Stimulated activated CD8-positive, alpha-beta memory T cell treated with anti-CD3 and anti-CD28 coated beads, Interleukin-2, amount 100 ng/mL, for 1 hour (primary cell): Measurements from ENCODE around the gene C11orf21.
"Not testable (repeated sequence)": the region's sequence is repeated elsewhere in the genome, so short reads cannot be mapped to it uniquely, and the experiment has no call there.

Source experiments
- DNase-seq, 2 donors: peaks; one replicate each; pipeline ENCODE4 v3.0.0-alpha.2; 2020; ENCODE audit warnings: low read depth in 2 of 2

Gene C11orf21

DNA sequence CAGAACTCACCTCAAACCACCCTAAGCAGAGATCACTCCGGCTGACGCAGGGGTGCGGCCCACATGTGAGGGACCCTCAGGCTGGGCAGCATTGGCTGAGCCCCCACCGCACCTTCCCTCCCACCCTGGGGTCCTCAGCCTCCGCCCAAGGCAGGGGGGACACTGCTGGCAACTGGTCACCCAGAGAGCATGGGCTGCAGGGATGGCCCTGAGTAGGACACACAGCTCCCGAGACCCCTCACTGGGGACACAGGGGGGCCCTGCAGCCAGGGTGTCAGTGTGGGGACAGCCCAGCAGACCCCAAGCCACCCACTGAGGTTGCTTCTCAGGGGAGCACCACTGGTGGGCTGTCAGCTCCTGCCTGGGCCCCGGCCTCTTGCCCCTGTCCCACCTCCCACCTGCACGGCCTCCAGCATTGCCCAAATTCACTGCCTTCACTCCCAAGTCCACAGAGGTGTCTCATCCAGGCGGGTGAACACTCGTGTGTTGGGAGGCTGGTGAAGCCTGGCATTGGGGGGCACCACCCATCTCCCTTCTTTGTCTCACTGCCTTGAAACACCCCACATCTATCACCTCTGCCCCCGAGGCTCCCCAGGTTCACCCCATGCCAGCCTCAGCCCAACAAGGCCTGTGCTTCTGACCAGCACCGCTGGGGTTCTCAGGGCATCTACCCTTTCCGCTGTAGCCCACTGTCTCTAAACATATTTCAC, 4.7 kb downstream of the C11orf21 start:
- no peak for DNase-seq

GRCh38 chr11:2295971-2296912, 5.5 kb downstream of the C11orf21 start:
- DNase-seq = no peak

- DNase-seq = no peak
Observed at GRCh38 chr11:2294926-2295290, 6.8 kb downstream of the C11orf21 start.

DNA sequence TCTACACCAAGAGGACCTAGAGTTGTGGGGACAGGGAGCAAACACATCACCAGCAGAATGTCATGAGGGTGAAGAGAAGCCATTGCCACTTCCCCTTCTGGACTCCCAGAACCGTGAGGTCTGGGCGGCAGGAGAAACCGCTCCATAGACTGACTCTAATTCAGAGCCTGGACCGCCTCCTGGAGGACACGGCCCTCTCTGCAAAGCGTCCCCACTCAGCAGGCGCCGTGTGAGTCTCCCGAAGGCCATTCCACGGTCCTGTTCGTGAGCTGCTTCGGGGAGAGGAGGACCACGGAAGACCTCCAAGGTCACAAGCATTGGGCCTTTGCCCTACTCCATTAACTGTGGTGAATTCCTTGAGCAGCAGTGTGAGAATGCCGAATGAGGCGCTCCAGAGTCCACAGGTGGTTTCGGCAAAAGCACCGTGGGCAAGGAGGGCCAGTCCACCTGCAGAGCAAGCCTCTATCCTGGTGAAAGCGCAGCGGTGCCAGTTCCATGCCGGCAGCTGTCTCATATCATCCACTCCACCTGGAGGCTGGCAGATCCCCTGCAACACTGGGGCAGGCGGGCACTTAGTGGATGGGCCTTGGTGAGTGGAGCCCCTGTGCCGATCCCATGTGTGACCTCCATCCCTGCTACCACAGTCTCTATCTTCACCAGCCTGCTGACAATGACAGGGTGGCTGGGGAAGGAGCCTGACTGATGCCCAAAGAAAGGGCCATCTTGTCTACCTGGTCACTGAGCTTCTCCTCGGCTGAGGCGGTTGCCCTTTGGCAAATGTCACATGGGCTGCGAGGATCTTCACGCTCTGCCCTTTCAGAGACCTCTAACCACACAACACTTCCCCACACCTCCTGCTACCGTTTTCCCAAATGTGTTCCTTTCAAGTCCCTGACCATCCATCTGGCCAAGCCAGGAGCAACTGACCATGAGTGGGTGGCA, 7.5 kb downstream of the C11orf21 start:
- no peak for DNase-seq

- DNase-seq = no peak
Observed at GRCh38 chr11:2293531-2293971, 8.2 kb downstream of the C11orf21 start.

DNA sequence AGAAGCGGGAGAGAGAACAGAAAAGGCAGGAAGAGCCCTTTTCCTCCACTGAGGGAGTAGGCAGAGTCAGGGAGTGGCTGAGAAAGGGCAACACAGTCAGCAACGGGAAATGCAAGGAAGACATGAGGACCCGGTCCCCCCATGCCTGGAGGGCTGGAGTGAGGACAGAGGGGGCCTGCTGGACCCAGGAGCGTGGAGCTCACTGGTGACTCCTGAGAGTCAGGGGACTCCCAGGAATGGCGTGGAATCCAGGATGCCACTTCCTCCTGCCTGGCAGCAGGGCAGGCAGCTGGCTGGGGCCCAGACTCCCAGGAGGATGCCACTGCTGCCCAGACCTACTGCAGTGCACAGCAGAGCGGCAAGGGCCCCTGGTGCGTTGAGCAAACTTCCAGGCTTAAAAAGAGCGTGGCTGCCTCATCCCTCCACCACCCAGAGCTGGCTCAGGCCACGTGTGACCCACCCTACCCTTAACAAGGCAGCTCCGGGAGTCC, 11.3 kb downstream of the C11orf21 start:
- DNase-seq = no peak

GRCh38 chr11:2289859-2290258, 11.9 kb downstream of the C11orf21 start:
- no peak for DNase-seq

DNA sequence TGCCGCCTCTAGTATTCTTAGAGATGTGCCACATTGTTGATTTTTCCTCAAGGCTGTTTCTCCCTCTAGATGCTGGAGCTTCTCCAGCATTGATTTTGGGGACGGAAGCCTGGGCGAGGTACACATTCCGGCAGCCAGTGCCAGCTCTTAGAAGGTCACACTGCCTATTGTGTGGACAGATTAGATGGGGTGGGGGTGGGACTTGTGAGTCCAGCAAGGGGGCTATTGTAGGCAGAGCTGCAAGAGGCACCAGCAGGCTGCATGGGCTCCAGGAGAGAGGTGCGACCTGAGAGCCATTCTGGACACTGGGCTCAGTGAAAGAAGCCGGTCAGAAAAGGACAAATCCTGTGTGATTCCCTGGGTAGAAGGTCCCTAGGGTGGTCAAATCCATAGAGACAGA, 12.4 kb downstream of the C11orf21 start:
- no peak for DNase-seq

DNA sequence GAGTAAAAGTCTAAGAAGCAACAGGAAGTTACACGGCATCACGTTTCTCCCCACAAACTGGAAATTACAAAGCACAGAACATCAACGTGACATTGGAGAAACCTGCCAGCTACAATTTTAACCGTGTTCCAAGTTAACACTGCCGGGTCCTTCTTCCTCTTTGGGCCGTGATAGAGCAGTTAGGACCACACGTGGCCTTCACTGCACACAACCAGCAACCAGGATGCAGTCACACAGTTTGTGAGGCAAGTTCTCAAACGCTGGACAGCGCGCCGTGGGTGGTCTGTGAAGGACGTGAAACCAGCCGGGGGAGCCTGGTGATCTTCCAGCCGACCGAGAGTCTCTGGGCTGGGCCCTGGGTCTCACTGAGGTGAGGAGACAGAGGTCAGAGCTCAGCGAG, 14.6 kb downstream of the C11orf21 start:
- DNase-seq = no peak

DNA sequence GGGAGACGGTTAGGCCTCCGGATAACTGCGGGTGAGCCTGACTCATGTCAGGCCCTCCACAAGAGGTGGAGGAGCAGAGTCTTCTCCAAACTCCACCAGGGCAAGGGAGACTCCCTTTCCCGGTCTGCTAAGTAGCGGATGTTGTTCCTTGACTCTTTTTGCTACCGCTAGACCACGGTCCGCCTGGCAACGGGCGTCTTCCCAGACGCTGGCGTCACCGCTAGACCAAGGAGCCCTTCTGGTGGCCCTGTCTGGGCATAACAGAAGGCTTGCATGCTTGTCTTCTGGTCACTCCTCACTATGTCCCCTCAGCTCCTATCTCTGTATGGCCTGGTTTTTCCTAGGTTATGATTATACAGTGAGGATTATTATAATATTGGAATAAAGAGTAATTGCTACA, 15.4 kb downstream of the C11orf21 start:
- not testable (repeated sequence) for DNase-seq

DNA sequence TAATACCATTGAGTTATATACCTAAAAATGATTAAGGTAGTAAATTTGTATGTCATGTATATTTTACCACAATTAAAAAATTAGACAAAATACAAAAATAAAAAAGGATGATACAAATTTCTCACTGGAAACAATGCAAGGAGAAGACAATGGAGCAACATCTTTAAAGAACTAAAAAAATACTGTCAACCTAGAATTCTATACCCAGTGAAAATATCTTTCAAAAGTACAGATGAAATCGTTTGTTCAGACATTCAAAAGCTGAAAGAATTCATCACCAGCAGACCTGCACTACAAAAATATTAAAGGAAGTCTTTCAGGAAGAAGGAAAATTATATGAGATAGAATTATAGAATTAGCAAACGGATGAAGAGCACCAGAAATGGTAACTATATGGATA, 21.5 kb downstream of the C11orf21 start:
- DNase-seq = no peak

DNA sequence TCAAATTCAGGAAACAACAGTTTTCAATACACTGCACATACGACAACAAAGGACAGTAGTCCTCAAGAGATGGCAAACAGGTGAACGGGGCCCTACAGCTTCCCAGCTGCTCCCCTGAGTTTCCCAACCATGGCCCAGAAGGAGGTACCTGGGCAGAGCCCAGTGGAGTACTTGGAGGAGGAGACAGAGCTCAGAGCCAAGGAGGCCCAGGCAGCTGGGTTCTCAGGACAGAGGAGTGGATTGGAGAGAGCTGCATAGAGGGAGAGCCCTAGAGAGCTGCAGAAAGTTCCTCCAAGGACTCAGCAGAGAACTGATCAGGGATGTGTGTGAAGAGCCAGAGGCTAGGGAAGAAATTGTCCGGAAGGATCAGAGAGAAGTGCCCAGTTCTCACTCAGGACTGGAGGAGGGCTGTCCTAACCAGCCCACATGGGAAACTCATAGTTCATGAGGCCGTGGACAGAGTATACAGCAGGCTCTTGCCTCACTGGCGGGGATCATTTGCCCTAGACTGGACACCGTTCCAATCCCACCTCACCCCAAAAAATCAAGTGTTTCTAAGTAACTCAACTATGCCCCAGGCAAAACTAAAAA, 23.7 kb downstream of the C11orf21 start:
- DNase-seq = no peak

DNA sequence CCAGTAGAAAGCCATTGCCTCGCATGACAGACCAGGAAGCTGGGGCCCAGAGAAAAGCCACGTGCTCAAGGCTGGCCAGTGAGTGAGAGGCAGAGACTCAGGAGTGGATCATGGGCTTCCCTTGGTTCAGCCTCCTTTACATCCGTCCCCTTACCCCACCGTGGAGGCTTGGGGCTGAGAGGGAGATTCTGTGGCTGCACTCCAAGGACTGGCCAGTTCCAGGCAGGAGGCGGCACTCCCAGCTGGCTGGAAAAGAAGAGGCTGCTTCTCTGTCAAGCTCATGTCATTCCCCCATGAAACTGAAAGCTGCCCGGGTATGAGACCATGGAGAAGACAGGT, 24.7 kb downstream of the C11orf21 start:
- no peak for DNase-seq

DNA sequence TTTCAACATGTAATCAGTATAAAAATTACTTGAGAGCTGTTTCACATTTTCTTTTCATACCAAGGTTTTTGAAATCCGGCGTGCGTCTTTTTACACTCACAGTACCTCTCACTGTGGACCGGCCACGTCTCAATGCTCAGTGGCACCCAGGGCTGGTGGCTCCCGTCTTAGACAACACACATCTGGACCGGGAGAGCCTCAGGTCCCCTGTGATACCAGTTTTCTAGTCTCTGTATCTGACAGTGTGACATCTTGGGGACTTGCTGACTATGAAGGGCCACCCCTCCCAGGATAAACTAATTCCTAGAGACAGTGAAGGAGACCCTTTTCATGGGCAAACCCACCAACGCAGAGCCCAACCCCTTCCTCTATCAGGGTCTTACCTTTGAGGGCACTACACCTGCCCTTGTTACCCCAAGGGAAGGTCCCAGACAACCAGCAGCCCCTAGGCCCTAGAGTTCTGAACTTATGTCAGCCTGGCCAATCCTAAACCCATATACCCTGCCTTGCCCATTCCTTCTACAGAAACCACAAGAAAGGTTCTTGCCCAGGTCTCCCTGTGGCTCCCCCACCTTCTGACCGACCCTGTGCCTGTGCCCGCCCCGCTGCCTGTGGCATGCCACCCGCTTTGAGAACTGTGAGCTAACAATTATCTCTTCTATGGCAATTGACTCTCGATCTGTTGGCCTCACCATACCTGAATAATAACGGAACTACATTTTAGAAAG, 25.3 kb downstream of the C11orf21 start:
- no peak for DNase-seq

- DNase-seq = no peak
Observed at GRCh38 chr11:2275334-2276279, 26.1 kb downstream of the C11orf21 start.

DNA sequence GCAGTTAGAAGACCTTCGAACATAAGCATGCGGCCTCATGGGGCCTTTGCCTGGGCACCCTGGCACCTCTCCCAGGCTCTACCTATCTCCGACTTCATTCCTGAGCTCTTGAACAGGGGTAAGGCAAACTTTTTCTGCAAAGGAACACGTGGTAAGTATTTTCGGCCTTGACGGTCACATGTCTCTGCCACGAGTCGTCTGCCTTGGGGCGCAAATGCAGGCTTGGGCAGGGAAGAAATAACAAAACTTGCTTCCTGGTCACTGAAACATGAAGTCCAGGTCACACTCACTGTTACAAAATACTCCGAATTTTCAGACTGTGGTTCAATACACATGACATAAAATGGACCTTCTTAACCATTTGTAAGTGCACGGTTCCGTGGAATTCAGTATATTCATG, 27.9 kb downstream of the C11orf21 start:
- no peak for DNase-seq

DNA sequence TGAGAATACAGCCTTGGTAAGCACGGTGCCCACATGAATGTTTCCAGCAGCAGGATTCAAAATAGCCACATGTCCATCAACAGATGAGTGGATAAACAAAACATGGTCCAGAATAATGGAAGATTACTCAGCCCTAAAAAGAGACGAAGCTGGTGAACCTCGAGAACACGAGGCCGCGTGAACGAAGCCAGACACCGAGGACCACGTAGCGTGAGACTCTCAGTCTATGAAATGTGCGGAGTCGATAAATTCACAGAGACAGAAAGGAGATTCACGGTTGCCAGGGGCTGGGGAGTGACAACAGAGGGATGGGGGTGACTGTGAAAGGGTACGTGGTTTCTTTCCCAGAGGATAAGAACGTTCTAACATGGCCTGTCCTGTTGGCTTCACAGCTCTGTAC, 28.4 kb downstream of the C11orf21 start:
- DNase-seq = no peak

GRCh38 chr11:2272946-2273280, 28.8 kb downstream of the C11orf21 start:
- DNase-seq = no peak

DNA sequence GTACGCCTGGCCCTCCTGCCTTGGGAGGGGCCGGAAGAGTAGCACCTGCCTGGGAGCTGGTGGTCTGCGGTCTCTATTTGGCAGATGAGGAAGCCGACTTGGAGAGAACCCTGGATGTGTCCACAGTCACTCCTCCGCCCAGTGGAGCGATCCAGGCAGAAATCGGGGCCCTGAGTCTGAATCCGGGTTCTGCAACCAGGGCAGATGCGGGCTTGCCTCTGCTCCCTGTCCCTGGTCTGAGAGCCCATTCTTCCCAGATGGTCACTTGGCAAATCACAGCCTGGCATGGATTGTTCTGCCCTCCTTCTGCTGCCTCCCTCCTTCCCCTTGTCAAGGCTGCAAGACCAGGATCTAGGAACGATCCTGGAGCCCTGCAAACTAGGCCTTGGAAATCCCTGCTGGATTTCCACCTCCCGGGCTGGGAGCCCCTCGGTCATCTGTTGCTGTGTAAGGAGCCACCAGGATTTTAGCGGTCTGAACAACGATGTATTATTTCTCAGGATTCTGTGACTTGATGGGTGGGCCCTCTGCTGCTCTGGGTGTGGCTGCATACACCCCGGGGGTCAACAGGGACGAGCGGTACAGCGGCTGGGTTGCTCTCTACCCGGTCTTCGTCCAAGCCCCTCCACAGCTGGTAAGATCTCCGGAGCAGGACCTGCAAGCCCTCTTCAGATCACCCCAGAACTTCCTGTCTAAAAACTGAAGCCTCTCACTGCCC, 29.3 kb downstream of the C11orf21 start:
- DNase-seq = no peak
